Bronchial epithelial cell (primary cell): ENCODE data around the gene RPA4. TPM values are rescaled to one million over a fixed set of nuclear protein-coding genes. Genes with fewer than 3 reads are reported as not detected.

Experiments used
- DNase-seq: peaks from one replicate; pipeline ENCODE4 v3.0.0-alpha.2; 2010; ENCODE audit warnings: low read depth
- FAIRE-seq: peaks from 2 replicates; lab custom pipeline; 2011; peaks lifted over from hg19 to GRCh38; lab: Jason Lieb, UNC
- H3K27me3 ChIP-seq: 2 replicates; pipeline ENCODE4 v1.5.1; 2011; ENCODE audit warnings: low read length; ENCODE audit not compliant: control insufficient read depth, insufficient read depth
- H3K36me3 ChIP-seq: 2 replicates; pipeline ENCODE4 v1.5.1; 2011; ENCODE audit warnings: low read length; ENCODE audit not compliant: control insufficient read depth, insufficient read depth
- H3K4me3 ChIP-seq: 2 replicates; pipeline ENCODE4 v1.5.1; 2011; ENCODE audit warnings: mild to moderate bottlenecking, low read depth, low read length, control low read depth
- CTCF ChIP-seq: IDR thresholded peaks from 2 replicates; pipeline ENCODE4 v1.5.1; 2011; ENCODE audit warnings: mild to moderate bottlenecking, moderate library complexity, low read length, control low read depth, inconsistent platforms; ENCODE audit not compliant: insufficient read depth, severe bottlenecking
- total RNA-seq: library from RNA; depleted of rRNA; stranded (reverse); fragments of >200 nt; gene quantifications from 2 replicates; pipeline ENCODE4 v1.2.1, GENCODE V29; 2014

The RPA4 gene
- total RNA-seq, 1 donor from 2014 or later = 0.79 TPM

GRCh38 chrX:96889726-96890125 is 6.0 kb downstream of the RPA4 start:
- Histone ChIP-seq H3K27me3 (no peaks in the 10 kb centered on the region), H3K4me3 (no peak overlapping the region), H3K36me3 (no peaks in the 10 kb centered on the region)
- no peak for DNase-seq
- no peak for FAIRE-seq
- TF ChIP-seq CTCF = no peak

GRCh38 chrX:96906741-96907140 is 23.0 kb downstream of the RPA4 start:
- H3K36me3 ChIP-seq = no peaks in the 10 kb centered on the region
- no peak for FAIRE-seq
- H3K4me3 ChIP-seq = no peak overlapping the region

GRCh38 chrX:96907516-96908272 is 24.0 kb downstream of the RPA4 start:
- H3K36me3 ChIP-seq = no peaks in the 10 kb centered on the region
- FAIRE-seq (no peak), DNase-seq (no peak)
- no peak for TF ChIP-seq CTCF
- H3K4me3 ChIP-seq = no peak overlapping the region
- no peaks in the 10 kb centered on the region for H3K27me3 ChIP-seq

More at GRCh38 chrX:96906741-96907140, 23.0 kb downstream of the RPA4 start:
- no peaks in the 10 kb centered on the region for H3K27me3 ChIP-seq
- TF ChIP-seq CTCF = no peak
- no peak for DNase-seq

GRCh38 chrX:96909291-96909690 is 25.6 kb downstream of the RPA4 start:
- no peak for TF ChIP-seq CTCF
- Histone ChIP-seq H3K4me3 (no peak overlapping the region), H3K36me3 (no peaks in the 10 kb centered on the region), H3K27me3 (no peaks in the 10 kb centered on the region)
- FAIRE-seq (no peak), DNase-seq (no peak)

GRCh38 chrX:96918864-96919263 is 35.2 kb downstream of the RPA4 start:
- TF ChIP-seq CTCF = no peak
- H3K27me3 ChIP-seq = no peaks in the 10 kb centered on the region
- no peak overlapping the region for H3K4me3 ChIP-seq
- DNase-seq = no peak
- no peaks in the 10 kb centered on the region for H3K36me3 ChIP-seq
- no peak for FAIRE-seq

- FAIRE-seq (no peak), DNase-seq (no peak)
- TF ChIP-seq CTCF = no peak
- no peak overlapping the region for H3K4me3 ChIP-seq
- H3K36me3 ChIP-seq = no peaks in the 10 kb centered on the region
- H3K27me3 ChIP-seq = no peaks in the 10 kb centered on the region
These were observed 36.0 kb downstream of the RPA4 start for GRCh38 chrX:96919672-96920071.
